ENCODE measurements around the gene HNRNPCL2. TPM values are rescaled to one million over a fixed set of nuclear protein-coding genes. Genes with fewer than 3 reads are reported as not detected.

The HNRNPCL2 gene
- not detected in 5 replicates for total RNA-seq (2022; extraction: Qiagen RNA extraction; ENCODE audit: low read depth)

DNA sequence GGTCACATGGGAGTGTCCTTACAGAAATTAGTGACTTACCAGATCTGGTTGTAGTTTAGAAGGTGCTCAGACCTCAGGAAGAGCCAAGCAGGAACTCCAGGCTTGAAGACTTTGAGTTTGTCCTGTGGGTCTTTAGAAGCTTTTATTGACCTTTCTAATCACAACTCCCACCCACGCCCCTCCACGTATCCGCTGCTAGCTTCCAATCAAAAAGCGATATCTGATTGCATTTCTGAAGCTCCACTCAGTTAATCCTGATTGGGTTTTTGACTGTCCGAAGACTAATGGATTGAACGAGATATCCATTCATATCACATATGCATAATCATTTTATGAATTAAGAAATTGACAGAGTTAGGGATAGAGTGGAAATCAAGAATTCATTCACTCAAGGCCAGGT, at the start of gene HNRNPCL2:
HNRNPCL2 (minus strand) TSS at position 101 of the 400 bp plus-strand sequence. CDS start 454 bp downstream, outside the sequence.

DNA sequence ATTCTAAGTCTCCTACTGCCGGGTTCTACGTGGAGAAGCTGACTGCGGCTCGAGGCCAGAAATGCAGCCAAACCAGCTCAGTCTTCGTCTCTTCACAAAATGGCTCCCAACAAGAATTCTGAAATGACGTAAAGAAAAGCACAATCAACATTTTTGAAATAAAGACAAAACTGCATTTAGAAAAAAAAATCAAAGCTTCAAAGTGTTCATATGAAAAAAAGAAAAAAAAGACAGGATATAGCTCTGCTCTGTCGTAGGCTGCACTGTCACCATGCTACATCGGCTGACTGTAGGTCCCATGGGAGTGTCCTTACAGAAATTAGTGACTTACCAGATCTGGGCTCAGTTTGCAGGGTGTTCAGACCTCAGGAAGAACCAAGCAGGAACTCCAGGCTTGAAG, 48.9 kb upstream of the HNRNPCL2 start, which contains the start of gene HNRNPCL4:
HNRNPCL4 (minus strand) TSS at position 101 of the 400 bp plus-strand sequence. CDS start 164 bp downstream, outside the sequence.

DNA sequence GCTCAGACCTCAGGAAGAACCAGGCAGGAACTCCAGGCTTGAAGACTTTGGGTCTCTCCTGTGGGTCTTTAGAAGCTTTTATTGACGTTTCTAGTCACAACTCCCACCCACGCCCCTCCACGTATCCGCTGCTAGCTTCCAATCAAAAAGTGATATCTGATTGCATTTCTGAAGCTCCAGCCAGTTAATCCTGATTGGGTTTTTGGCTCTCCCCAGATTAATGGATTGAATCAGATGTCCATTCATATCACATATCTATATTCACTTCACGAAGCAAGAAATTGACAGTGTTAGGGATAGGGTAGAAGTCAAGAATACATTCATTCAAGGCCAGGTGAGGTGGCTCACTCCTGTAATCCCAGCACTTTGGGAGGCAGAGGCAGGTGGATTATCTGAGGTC, 39.3 kb upstream of the HNRNPCL2 start, which contains the start of gene PRAMEF26:
PRAMEF26 (minus strand) TSS at position 101 of the 400 bp plus-strand sequence. CDS start 2,914 bp downstream, outside the sequence.

DNA sequence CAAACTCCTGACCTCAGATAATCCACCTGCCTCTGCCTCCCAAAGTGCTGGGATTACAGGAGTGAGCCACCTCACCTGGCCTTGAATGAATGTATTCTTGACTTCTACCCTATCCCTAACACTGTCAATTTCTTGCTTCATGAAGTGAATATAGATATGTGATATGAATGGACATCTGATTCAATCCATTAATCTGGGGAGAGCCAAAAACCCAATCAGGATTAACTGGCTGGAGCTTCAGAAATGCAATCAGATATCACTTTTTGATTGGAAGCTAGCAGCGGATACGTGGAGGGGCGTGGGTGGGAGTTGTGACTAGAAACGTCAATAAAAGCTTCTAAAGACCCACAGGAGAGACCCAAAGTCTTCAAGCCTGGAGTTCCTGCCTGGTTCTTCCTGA, 46.2 kb downstream of the HNRNPCL2 start, which contains the start of gene PRAMEF25:
PRAMEF25 (plus strand) TSS at position 301 of the 400 bp plus-strand sequence. CDS start 2,920 bp downstream, outside the sequence.

Other genes starting within 250 kb of the HNRNPCL2 start
- not detected in 5 replicates for gene PRAMEF4, start 230.7 kb downstream of the HNRNPCL2 start, total RNA-seq (2022; extraction: Qiagen RNA extraction; ENCODE audit: low read depth)
- gene PRAMEF10, start 218.6 kb downstream of the HNRNPCL2 start, total RNA-seq (2022; extraction: Qiagen RNA extraction; ENCODE audit: low read depth), result not detected in 5 replicates
- gene PRAMEF7, start 200.2 kb downstream of the HNRNPCL2 start, total RNA-seq (2022; extraction: Qiagen RNA extraction; ENCODE audit: low read depth), result not detected in 5 replicates
- not detected in 5 replicates for gene PRAMEF6, start 169.3 kb downstream of the HNRNPCL2 start, total RNA-seq (2022; extraction: Qiagen RNA extraction; ENCODE audit: low read depth)
- gene PRAMEF27, start 60.3 kb downstream of the HNRNPCL2 start, total RNA-seq (2022; extraction: Qiagen RNA extraction; ENCODE audit: low read depth), result not detected in 5 replicates
- gene HNRNPCL3, start 56.1 kb downstream of the HNRNPCL2 start, total RNA-seq (2022; extraction: Qiagen RNA extraction; ENCODE audit: low read depth), result not detected in 5 replicates
- not detected in 5 replicates for gene PRAMEF25, start 46.1 kb downstream of the HNRNPCL2 start, total RNA-seq (2022; extraction: Qiagen RNA extraction; ENCODE audit: low read depth)
- gene PRAMEF26, start 39.2 kb upstream of the HNRNPCL2 start, total RNA-seq (2022; extraction: Qiagen RNA extraction; ENCODE audit: low read depth), result not detected in 5 replicates
- not detected in 5 replicates for gene HNRNPCL4, start 48.8 kb upstream of the HNRNPCL2 start, total RNA-seq (2022; extraction: Qiagen RNA extraction; ENCODE audit: low read depth)
- not detected in 5 replicates for gene PRAMEF9, start 55.0 kb upstream of the HNRNPCL2 start, total RNA-seq (2022; extraction: Qiagen RNA extraction; ENCODE audit: low read depth)
- not detected in 5 replicates for gene PRAMEF13, start 84.6 kb upstream of the HNRNPCL2 start, total RNA-seq (2022; extraction: Qiagen RNA extraction; ENCODE audit: low read depth)
- not detected in 5 replicates for gene PRAMEF18, start 109.3 kb upstream of the HNRNPCL2 start, total RNA-seq (2022; extraction: Qiagen RNA extraction; ENCODE audit: low read depth)
- gene PRAMEF5, start 137.3 kb upstream of the HNRNPCL2 start, total RNA-seq (2022; extraction: Qiagen RNA extraction; ENCODE audit: low read depth), result not detected in 5 replicates
- gene PRAMEF8, start 168.3 kb upstream of the HNRNPCL2 start, total RNA-seq (2022; extraction: Qiagen RNA extraction; ENCODE audit: low read depth), result not detected in 5 replicates
- gene PRAMEF33, start 186.7 kb upstream of the HNRNPCL2 start, total RNA-seq (2022; extraction: Qiagen RNA extraction; ENCODE audit: low read depth), result not detected in 5 replicates
- not detected in 5 replicates for gene PRAMEF15, start 198.7 kb upstream of the HNRNPCL2 start, total RNA-seq (2022; extraction: Qiagen RNA extraction; ENCODE audit: low read depth)
- gene PRAMEF14, start 230.3 kb upstream of the HNRNPCL2 start, total RNA-seq (2022; extraction: Qiagen RNA extraction; ENCODE audit: low read depth), result not detected in 5 replicates

Measured in A549 treated with RU486 at 1 μM for 4 hours (cell line).